ENCODE data around the gene TFF1. TPM values are rescaled to one million over a fixed set of nuclear protein-coding genes. Genes with fewer than 3 reads are reported as not detected.

The TFF1 gene
- total RNA-seq, 2 experiments from 2014 or later, result not detected

DNA sequence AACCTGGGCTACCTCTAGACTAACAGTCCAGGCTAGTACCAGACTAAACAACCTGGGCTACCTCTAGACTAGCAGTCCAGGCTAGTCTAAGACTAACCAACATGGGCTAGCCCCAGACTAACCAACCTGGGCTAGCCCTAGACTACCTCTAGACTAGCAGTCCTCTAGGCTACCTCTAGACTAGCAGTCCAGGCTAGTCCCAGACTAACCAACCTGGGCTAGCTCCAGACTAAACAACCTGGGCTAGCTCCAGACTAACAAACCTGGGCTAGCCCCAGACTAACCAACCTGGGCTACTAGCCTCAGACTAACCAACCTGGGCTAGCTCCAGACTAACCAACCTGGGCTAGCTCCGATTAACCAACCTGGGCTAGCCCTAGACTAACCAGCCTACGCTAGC is 17.6 kb downstream of the TFF1 start:
- POLR2A ChIA-PET, result interaction anchor here (0.6 kb wide), 2 partner anchors 123 to 233 kb away, joined by 3 to 8 read pairs; no protein-coding TSS in a partner anchor

DNA sequence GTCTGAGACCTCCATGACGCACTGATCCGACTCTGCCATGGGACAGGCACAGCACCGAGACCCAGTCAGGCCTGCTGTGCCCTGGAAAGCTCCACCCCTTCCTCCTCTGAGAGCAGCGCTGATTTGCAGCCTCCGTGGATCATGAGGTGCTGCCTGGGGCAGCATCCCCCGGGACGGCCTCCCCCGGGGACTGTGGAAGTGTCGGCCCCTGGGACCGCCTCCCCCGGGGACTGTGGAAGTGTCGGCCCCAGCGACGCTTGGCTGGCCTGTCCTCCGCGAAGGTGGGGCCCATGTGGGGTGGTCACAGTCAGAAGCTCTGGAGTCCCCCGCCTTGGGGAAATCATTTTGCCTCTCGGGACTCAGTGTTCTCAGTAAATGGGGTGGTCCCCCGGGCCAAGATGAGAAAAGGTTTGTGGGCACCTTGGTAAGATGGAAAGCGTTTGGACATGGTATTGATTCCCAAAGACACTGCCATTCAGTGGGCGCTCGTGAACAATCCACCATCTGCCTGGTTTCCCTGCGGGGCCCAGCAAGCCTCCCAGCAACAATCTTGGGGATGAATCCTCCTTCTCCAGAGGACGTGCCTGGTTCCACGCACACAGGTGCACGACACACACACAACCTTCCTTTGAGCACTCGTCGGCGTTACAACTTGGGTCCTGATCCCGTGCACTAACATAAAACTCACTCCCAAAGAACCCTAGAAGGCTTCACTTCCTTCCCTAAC is 18.6 kb downstream of the TFF1 start:
- POLR2A ChIA-PET, result interaction anchor here (0.6 kb wide), 1 partner anchor 122 kb away, joined by 8 read pairs; no protein-coding TSS in a partner anchor
- Mint-ChIP-seq H3K27ac (no peak overlapping the region), H3K4me3 (no peak overlapping the region), H3K36me3 (no peaks in the 10 kb centered on the region), H3K4me1 (no peaks in the 10 kb centered on the region), H3K9me3 (no peaks in the 10 kb centered on the region), H3K27me3 (no peaks in the 10 kb centered on the region)
- DNase-seq (no peak), ATAC-seq (ENCODE audit: low read depth) (no peak)

More for the DNA sequence above, 17.6 kb downstream of the TFF1 start:
- Mint-ChIP-seq H3K4me1 (no peaks in the 10 kb centered on the region), H3K9me3 (peaks cover 5% of the 10 kb centered on the region), H3K4me3 (no peak overlapping the region), H3K27me3 (peaks cover 2% of the 10 kb centered on the region), H3K36me3 (no peaks in the 10 kb centered on the region), H3K27ac (no peak overlapping the region)
- ATAC-seq (ENCODE audit: low read depth) (no peak), DNase-seq (no peak)

GRCh38 chr21:42346866-42347600 is 19.3 kb downstream of the TFF1 start:
- H3K9me3 Mint-ChIP-seq, result no peaks in the 10 kb centered on the region
- POLR2A ChIA-PET, result no interaction called here
- ATAC-seq (ENCODE audit: low read depth) (no peak), DNase-seq (no peak)
- H3K4me1 Mint-ChIP-seq, result no peaks in the 10 kb centered on the region
- H3K27me3 Mint-ChIP-seq, result no peaks in the 10 kb centered on the region
- no peak overlapping the region for H3K4me3 Mint-ChIP-seq
- no peak overlapping the region for H3K27ac Mint-ChIP-seq
- no peaks in the 10 kb centered on the region for H3K36me3 Mint-ChIP-seq

DNA sequence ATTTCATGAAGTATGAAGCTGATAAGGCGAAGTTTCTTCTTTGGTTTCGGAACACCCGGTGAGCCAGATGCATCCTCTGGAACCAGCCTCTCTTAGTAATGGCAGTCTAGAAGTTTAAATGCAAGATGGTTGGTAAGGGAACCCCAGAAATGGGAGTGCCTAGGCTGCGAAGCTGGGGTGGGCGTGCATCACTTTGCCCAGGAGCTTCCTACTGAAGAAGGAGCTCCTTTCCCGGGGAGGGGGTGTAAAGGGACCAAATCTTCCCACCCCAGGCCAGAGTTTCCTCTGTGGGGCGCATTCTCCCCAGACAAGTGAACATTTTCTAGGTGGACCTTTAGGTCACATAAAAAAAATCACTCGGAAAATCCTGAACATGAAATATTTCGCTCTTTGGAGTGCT is 19.9 kb downstream of the TFF1 start:
- POLR2A ChIA-PET, result no interaction called here
- H3K36me3 Mint-ChIP-seq, result no peaks in the 10 kb centered on the region
- DNase-seq, result no peak
- H3K27ac Mint-ChIP-seq, result no peak overlapping the region
- no peak for ATAC-seq (ENCODE audit: low read depth)
- H3K9me3 Mint-ChIP-seq, result no peaks in the 10 kb centered on the region
- H3K4me3 Mint-ChIP-seq, result no peak overlapping the region
- no peaks in the 10 kb centered on the region for H3K27me3 Mint-ChIP-seq
- no peaks in the 10 kb centered on the region for H3K4me1 Mint-ChIP-seq

DNA sequence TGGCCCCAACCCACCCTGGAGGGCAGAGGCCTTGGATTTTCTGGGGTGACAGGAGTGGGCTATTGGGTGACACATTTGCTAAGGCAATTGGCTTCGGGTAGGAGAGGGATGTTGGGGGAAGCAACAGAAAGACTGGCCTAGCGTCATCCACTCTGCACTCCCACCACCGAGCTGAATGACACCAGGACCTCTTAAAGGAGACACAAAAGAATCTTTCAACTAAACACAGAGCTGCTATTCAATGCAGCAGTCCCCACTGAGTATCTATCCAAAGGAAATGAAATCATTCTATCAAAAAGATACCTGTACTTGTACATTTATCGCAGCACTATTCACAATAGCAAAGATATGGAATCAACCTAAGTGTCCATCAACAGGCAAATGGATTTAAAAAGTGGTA is 21.7 kb downstream of the TFF1 start:
- Mint-ChIP-seq H3K27ac (no peak overlapping the region), H3K4me1 (no peaks in the 10 kb centered on the region), H3K27me3 (no peaks in the 10 kb centered on the region), H3K4me3 (no peak overlapping the region), H3K9me3 (no peaks in the 10 kb centered on the region), H3K36me3 (no peaks in the 10 kb centered on the region)
- ATAC-seq (ENCODE audit: low read depth) (no peak), DNase-seq (no peak)
- POLR2A ChIA-PET, result no interaction called here

DNA sequence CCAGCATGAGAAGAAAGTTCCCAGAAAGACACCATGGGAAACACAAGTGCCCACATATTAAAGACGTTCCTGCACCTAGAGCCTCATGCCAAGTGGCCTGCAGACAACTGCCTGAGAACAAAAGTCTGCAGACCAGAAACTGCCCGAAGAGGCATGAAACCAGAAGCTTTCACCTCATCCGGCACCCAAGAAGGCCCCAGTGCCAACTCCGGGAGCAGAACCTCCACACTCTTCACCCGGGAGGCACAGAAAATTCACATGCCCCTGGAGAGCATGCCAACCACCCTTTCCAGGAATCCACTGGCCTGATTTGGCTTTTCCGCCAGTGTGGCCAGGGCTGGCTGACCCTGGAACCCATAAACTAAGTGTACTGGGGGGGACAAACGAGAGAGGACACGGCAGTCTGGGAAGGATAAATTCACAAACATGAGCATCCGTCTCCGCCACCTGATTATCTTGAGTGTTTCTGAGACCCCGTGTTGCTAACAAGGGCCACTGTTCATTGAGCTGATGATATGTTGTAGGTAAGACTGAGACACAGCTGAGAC is 22.3 kb downstream of the TFF1 start:
- DNase-seq (no peak), ATAC-seq (ENCODE audit: low read depth) (no peak)
- no peaks in the 10 kb centered on the region for H3K36me3 Mint-ChIP-seq
- POLR2A ChIA-PET, result no interaction called here
- H3K27ac Mint-ChIP-seq, result no peak overlapping the region
- H3K4me1 Mint-ChIP-seq, result no peaks in the 10 kb centered on the region
- no peaks in the 10 kb centered on the region for H3K27me3 Mint-ChIP-seq
- no peaks in the 10 kb centered on the region for H3K9me3 Mint-ChIP-seq
- H3K4me3 Mint-ChIP-seq, result no peak overlapping the region

- POLR2A ChIA-PET, result no interaction called here
- no peaks in the 10 kb centered on the region for H3K27me3 Mint-ChIP-seq
Measured at GRCh38 chr21:42343556-42343955, 22.8 kb downstream of the TFF1 start.

DNA sequence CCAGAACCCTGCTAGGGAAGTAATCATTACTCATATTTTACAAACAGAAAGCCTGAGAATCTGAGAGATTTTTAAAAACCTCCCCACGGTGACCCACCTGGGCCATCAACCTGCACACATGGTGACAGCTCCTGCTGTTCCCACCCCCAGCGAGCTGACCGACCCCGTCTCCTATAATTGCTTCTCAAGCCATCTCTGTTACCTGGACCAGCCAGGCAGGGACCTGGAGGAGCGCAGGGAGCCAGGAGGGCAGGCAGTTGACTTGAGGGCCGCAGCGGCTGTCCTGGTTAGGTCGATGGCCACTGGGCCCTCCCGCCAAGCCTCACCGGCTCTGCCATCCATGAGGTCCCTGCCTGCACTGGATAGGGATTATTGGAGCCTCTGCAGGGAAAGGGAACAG is 23.2 kb downstream of the TFF1 start:
- Mint-ChIP-seq H3K4me1 (no peaks in the 10 kb centered on the region), H3K36me3 (no peaks in the 10 kb centered on the region), H3K4me3 (no peak overlapping the region), H3K27me3 (no peaks in the 10 kb centered on the region), H3K27ac (no peak overlapping the region), H3K9me3 (no peaks in the 10 kb centered on the region)
- ATAC-seq (ENCODE audit: low read depth) (no peak), DNase-seq (no peak)
- POLR2A ChIA-PET, result no interaction called here

More at GRCh38 chr21:42343556-42343955, 22.8 kb downstream of the TFF1 start:
- Mint-ChIP-seq H3K9me3 (no peaks in the 10 kb centered on the region), H3K4me3 (no peak overlapping the region), H3K36me3 (no peaks in the 10 kb centered on the region), H3K4me1 (no peaks in the 10 kb centered on the region), H3K27ac (no peak overlapping the region)
- no peak for ATAC-seq (ENCODE audit: low read depth)
- DNase-seq, result no peak

- Mint-ChIP-seq H3K36me3 (no peaks in the 10 kb centered on the region), H3K27ac (no peak overlapping the region), H3K4me3 (no peak overlapping the region), H3K9me3 (no peaks in the 10 kb centered on the region), H3K27me3 (no peaks in the 10 kb centered on the region), H3K4me1 (peaks cover 4% of the 10 kb centered on the region)
- ATAC-seq (ENCODE audit: low read depth) (no peak), DNase-seq (no peak)
- POLR2A ChIA-PET, result no interaction called here
Measured at GRCh38 chr21:42341776-42342542, 24.4 kb downstream of the TFF1 start.

DNA sequence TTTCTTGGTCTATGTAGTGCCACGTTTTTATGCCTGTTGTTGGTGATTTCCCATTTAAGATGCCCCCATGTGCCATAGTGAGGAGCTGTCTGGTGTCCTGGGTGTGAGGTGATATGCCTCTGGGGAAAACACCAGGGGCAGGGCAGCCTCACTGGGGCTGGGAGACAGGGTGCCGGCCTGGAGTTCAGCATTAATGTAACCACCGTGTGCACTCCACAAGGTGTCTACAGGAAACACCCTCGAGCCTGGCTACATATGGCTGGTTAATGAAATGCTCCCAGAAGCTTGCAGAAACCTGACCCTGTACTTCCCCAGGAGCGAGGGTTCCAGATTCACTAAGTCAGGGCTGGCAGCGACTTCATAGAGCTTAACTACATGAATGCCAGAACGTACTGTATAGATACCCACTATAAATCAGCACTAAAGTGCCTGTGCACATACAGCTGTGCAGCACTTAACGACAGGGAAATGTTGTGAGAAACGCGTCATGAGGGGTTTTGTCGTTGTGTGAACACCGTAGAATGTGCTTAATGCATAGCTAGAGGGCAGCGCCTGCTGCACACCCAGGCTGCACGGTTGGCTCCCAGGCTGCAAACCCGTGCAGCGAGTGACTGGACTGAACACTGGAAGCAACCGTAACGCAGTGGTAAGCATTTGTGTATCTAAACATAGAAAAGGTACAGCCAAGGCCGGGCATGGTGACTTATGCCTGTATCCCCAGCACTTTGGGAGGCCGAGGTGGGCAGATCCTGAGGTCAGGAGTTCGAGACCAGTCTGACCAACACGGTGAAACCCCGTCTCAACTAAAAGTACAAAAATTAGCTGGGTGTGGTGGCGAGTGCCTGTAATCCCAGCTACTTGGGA is 25.9 kb downstream of the TFF1 start:
- ATAC-seq (ENCODE audit: low read depth) (no peak), DNase-seq (no peak)
- Mint-ChIP-seq H3K9me3 (no peaks in the 10 kb centered on the region), H3K36me3 (no peaks in the 10 kb centered on the region), H3K4me3 (no peak overlapping the region), H3K27ac (no peak overlapping the region), H3K27me3 (peaks cover 3% of the 10 kb centered on the region), H3K4me1 (peaks cover 4% of the 10 kb centered on the region)
- POLR2A ChIA-PET, result no interaction called here

GRCh38 chr21:42338729-42339715 is 27.3 kb downstream of the TFF1 start:
- no peaks in the 10 kb centered on the region for H3K36me3 Mint-ChIP-seq
- H3K4me3 Mint-ChIP-seq, result no peak overlapping the region
- no peak for ATAC-seq (ENCODE audit: low read depth)
- DNase-seq, result no peak
- H3K27ac Mint-ChIP-seq, result no peak overlapping the region
- peaks cover 4% of the 10 kb centered on the region for H3K4me1 Mint-ChIP-seq
- POLR2A ChIA-PET, result interaction anchor here (2.0 kb wide), 1 partner anchor 65 kb away, joined by 6 read pairs; the partner anchor contains the start of gene UBASH3A
- peaks cover 6% of the 10 kb centered on the region for H3K27me3 Mint-ChIP-seq
- H3K9me3 Mint-ChIP-seq, result no peaks in the 10 kb centered on the region
